Thymus (tissue), 11 donors: ENCODE measurements around the gene DYNLT2. TPM values are rescaled to one million over a fixed set of nuclear protein-coding genes. Genes with fewer than 3 reads are reported as not detected.

Experiments
- DNase-seq, 9 donors: peaks; one replicate each; pipeline ENCODE4 v3.0.0-alpha.2; 2013; ENCODE audit warnings: low spot score in 9 of 9, low read depth in 6 of 9, missing footprints in 1 of 9
- H3K27ac ChIP-seq, 2 donors: one replicate each; pipeline ENCODE4 v1.5.1; 2013; ENCODE audit warnings: control low read depth in 1 of 2, low read depth in 1 of 2, low read length in 1 of 2, mild to moderate bottlenecking in 1 of 2, moderate library complexity in 1 of 2
- H3K27me3 ChIP-seq, 2 donors: one replicate each; pipeline ENCODE4 v1.5.1; 2013; ENCODE audit warnings: low read length in 1 of 2; ENCODE audit not compliant: control insufficient read depth in 2 of 2, insufficient read depth in 1 of 2
- H3K36me3 ChIP-seq, 2 donors: one replicate each; pipeline ENCODE4 v1.5.1; 2013; ENCODE audit warnings: low read length in 1 of 2, mild to moderate bottlenecking in 1 of 2, moderate library complexity in 1 of 2; ENCODE audit not compliant: control insufficient read depth in 2 of 2, insufficient read depth in 2 of 2
- H3K4me1 ChIP-seq, 2 donors: one replicate each; pipeline ENCODE4 v1.5.1; 2013; ENCODE audit warnings: low read length in 2 of 2; ENCODE audit not compliant: control insufficient read depth in 2 of 2, insufficient read depth in 2 of 2
- H3K4me3 ChIP-seq, 2 donors: one replicate each; pipeline ENCODE4 v1.5.1; 2013; ENCODE audit warnings: low read length in 2 of 2, control low read depth in 1 of 2, mild to moderate bottlenecking in 1 of 2
- H3K9me3 ChIP-seq, 2 donors: one replicate each; pipeline ENCODE4 v1.5.1; 2013; ENCODE audit warnings: low read length in 1 of 2, mild to moderate bottlenecking in 1 of 2; ENCODE audit not compliant: control insufficient read depth in 2 of 2, insufficient read depth in 1 of 2
- WGBS: extraction: QIAGEN DNeasy Blood & Tissue Kit; methylation state at CpG from one replicate; pipeline ENCODE4 v1.1.7; 2013; 5-methylcytosine and 5-hydroxymethylcytosine counted together
- polyA plus RNA-seq: library from polyadenylated mRNA; stranded (reverse); fragments of 200-250 nt; gene quantifications from one replicate; pipeline ENCODE4 v1.2.3, GENCODE V29; 2013
- total RNA-seq: library from RNA; stranded (reverse); fragments of 120-200 nt; gene quantifications from one replicate; pipeline ENCODE4 v1.2.4, GENCODE V29; 2013
- donor health status: healthy.

DYNLT2 gene
- total and polyA plus RNA-seq, 2 donors: 6.6 to 8.9 TPM

GRCh38 chr6:169793408-169793807, 42.0 kb upstream of the DYNLT2 start:
- Histone ChIP-seq H3K27me3 (peaks cover 11 to 67% of the 10 kb centered on the region in 2 donors), H3K4me3 (no peak overlapping the region), H3K4me1 (peaks cover 10 to 24% of the 10 kb centered on the region in 2 donors), H3K27ac (no peak overlapping the region), H3K36me3 (no peaks in the 10 kb centered on the region), H3K9me3 (peaks cover 0 to 14% of the 10 kb centered on the region in 2 donors)
- 73% methylated on average over 10 of the region's 10 CpGs for WGBS
- peak in 2 of 9 donors; percentile 19 to 31 for DNase-seq

GRCh38 chr6:169792306-169793015, 41.1 kb upstream of the DYNLT2 start:
- Histone ChIP-seq H3K4me1 (peaks cover 10 to 24% of the 10 kb centered on the region in 2 donors), H3K27me3 (peaks cover 11 to 72% of the 10 kb centered on the region in 2 donors), H3K27ac (no peak overlapping the region), H3K36me3 (no peaks in the 10 kb centered on the region), H3K4me3 (no peak overlapping the region), H3K9me3 (peaks cover 0 to 14% of the 10 kb centered on the region in 2 donors)
- WGBS: 91% methylated on average over 21 of the region's 21 CpGs
- DNase-seq: no peak

DNA sequence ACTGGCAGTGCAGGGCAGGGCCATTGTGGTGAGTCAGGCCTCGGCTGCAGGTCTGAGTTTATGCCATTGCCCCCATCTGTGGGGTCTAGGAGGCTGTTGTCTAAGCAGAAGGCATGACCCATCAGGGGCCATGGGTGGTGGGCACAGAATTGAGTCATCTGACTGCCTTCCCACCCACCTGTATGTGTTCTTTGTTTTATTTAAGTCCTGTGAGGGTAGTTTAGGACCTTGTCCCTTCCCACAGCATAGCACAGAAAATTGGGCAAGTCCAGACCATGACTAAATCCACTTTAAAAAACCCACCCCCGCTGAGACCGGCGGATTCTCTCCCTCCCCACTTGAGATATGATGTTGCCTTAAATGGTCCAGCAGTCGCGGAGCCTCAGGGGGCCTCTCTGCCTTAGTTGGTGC, 40.4 kb upstream of the DYNLT2 start:
- H3K4me3 ChIP-seq: no peak overlapping the region
- 78% methylated on average over 6 of the region's 6 CpGs for WGBS
- H3K27me3 ChIP-seq: peaks cover 11 to 72% of the 10 kb centered on the region in 2 donors
- no peak overlapping the region for H3K27ac ChIP-seq
- DNase-seq: no peak
- no peaks in the 10 kb centered on the region for H3K36me3 ChIP-seq
- peaks cover 0 to 14% of the 10 kb centered on the region in 2 donors for H3K9me3 ChIP-seq
- H3K4me1 ChIP-seq: peaks cover 10 to 24% of the 10 kb centered on the region in 2 donors

DNA sequence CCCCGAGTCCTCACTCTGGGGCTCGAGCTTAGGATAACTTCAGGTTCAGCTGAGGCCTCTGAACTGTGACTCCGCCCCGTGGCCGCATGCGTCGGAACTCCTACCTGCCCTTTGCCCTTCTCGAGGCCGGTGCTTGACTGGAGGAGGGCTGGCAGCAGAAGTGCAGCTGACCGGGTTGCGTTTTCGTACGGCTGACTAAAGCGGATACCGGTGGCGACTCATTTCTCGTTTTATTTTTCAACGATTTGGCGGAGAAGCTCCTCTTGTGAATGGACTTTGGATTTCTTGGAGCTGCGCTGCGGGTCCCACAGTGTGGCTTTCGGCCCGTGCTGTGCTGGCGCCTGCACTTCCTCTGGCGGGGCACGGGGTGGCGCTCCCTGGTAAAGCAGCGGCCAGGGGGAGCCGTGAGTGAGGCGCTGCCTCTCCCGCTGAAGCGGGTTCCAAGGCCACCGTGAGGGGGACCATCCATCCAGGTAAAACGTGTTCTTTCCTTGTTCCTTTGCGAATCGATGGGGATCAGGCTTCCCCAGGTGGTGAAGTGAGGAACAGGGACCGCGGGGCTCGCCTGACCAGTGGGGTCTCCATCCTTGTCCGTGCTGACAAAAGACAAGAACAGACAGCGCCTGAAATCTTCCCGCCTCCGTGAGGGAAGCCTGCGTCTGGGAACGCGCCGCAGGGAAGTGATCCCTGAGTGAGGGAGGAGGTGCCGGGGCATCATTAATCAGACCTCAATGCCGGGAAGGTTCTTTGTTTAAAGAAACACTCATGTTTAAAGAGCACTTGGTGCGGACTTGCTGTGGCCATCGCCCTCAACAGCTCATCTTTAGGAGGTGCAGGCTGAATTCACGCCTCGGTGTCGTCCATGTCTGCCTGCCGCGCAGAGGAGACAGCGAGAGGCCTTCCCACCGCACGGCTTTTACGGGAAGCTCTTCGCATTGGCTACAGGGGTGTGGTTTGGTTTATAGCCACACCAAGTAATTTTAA, 38.9 kb upstream of the DYNLT2 start:
- peak in 6 of 9 donors; percentile 39 to 66 (median 48) for DNase-seq
- 3% methylated on average over 61 of the region's 61 CpGs for WGBS
- H3K27me3 ChIP-seq: peaks cover 11 to 65% of the 10 kb centered on the region in 2 donors
- H3K4me1 ChIP-seq: peaks cover 10 to 24% of the 10 kb centered on the region in 2 donors
- peak overlapping the region; percentile 37 to 47 for H3K4me3 ChIP-seq
- H3K36me3 ChIP-seq: no peaks in the 10 kb centered on the region
- no peak overlapping the region for H3K27ac ChIP-seq
- peaks cover 0 to 14% of the 10 kb centered on the region in 2 donors for H3K9me3 ChIP-seq

- H3K27me3 ChIP-seq: peaks cover 11 to 58% of the 10 kb centered on the region in 2 donors
- no peaks in the 10 kb centered on the region for H3K36me3 ChIP-seq
- H3K4me1 ChIP-seq: peaks cover 5 to 24% of the 10 kb centered on the region in 2 donors
- no peak for DNase-seq
- H3K9me3 ChIP-seq: peaks cover 0 to 11% of the 10 kb centered on the region in 2 donors
- H3K27ac ChIP-seq: no peak overlapping the region
- WGBS: 77% methylated on average over 24 of the region's 24 CpGs
- peak overlapping the region; percentile 37 to 47 for H3K4me3 ChIP-seq
Measured at GRCh38 chr6:169789146-169789943, 38.0 kb upstream of the DYNLT2 start.

GRCh38 chr6:169788809-169789145, 37.4 kb upstream of the DYNLT2 start:
- Histone ChIP-seq H3K27ac (no peak overlapping the region), H3K36me3 (no peaks in the 10 kb centered on the region), H3K27me3 (peaks cover 11 to 56% of the 10 kb centered on the region in 2 donors), H3K9me3 (peaks cover 0 to 11% of the 10 kb centered on the region in 2 donors), H3K4me3 (no peak overlapping the region), H3K4me1 (peaks cover 5 to 24% of the 10 kb centered on the region in 2 donors)
- WGBS: 88% methylated on average over 4 of the region's 4 CpGs
- DNase-seq: no peak

DNA sequence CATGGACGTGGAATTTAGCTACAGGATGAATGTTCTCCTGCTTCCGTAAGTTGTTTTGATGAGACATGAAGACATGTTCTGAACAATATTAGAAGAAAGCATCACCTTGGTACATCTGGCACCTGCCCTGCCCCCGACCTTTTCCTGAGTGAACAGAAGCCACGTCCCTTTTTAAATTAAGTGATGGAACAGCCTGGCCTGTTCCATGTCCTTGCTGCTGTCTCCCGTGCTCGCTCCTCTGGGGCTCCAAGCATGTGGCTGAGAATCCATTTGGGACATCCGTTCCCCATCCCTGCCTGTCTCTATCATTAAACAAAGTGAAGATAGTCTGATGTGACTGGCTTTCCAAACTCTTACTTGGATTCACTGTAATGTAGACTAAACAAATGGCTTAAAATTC, 36.4 kb upstream of the DYNLT2 start:
- no peak for DNase-seq
- peaks cover 11 to 46% of the 10 kb centered on the region in 2 donors for H3K27me3 ChIP-seq
- 83% methylated on average over 7 of the region's 7 CpGs for WGBS

DNA sequence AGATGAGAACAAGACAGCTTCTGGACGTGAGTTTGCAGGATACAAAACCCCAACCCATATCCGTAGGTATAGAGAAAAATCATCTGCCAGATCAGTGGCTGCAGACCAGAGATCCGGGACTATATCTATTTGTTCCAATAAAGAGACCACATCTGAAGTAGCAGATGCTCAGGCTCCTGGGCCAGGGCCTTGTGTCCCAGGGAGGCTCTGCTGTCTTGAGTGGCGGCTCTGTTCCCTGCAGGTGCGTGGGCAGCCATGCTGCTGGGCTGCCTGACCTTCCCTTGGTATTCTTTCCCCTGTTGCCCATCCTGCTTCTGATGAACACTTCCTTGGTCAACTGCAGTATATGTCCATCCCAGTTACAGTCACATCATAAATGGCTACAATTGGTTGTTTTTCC, 35.0 kb upstream of the DYNLT2 start:
- 84% methylated on average over 5 of the region's 5 CpGs for WGBS
- no peak for DNase-seq
- no peak overlapping the region for H3K4me3 ChIP-seq
- peaks cover 0 to 14% of the 10 kb centered on the region in 2 donors for H3K4me1 ChIP-seq
- peaks cover 2 to 3% of the 10 kb centered on the region in 2 donors for H3K36me3 ChIP-seq
- H3K27ac ChIP-seq: no peak overlapping the region
- peaks cover 0 to 11% of the 10 kb centered on the region in 2 donors for H3K9me3 ChIP-seq
- H3K27me3 ChIP-seq: peaks cover 9 to 32% of the 10 kb centered on the region in 2 donors

More for the DNA sequence above, 36.4 kb upstream of the DYNLT2 start:
- peaks cover 0 to 11% of the 10 kb centered on the region in 2 donors for H3K9me3 ChIP-seq
- no peak overlapping the region for H3K4me3 ChIP-seq
- peaks cover 5 to 18% of the 10 kb centered on the region in 2 donors for H3K4me1 ChIP-seq
- H3K27ac ChIP-seq: no peak overlapping the region
- peaks cover 0 to 1% of the 10 kb centered on the region in 2 donors for H3K36me3 ChIP-seq
